Urothelium cell line (cell line): ENCODE data around the gene CDC25A.
A peak's percentile ranks its signal among the peaks of the same experiment; 100 is the strongest.

Experiments
- DNase-seq: peaks from one replicate; pipeline ENCODE4 v3.0.0; 2011; ENCODE audit warnings: low spot score, mixed read lengths
- FAIRE-seq: peaks from 2 replicates; lab custom pipeline; 2011; peaks lifted over from hg19 to GRCh38; lab: Jason Lieb, UNC

The CDC25A gene

GRCh38 chr3:48199117-48199516 is 10.9 kb upstream of the CDC25A start:
- FAIRE-seq (no peak), DNase-seq (no peak)

GRCh38 chr3:48196611-48197010 is 8.4 kb upstream of the CDC25A start:
- no peak for DNase-seq
- no peak for FAIRE-seq

- no peak for FAIRE-seq
- DNase-seq, result peak; percentile 80
Measured at GRCh38 chr3:48194446-48195071, 6.3 kb upstream of the CDC25A start.

- no peak for FAIRE-seq
- no peak for DNase-seq
Measured at GRCh38 chr3:48190911-48191310, 2.7 kb upstream of the CDC25A start.

- DNase-seq (no peak), FAIRE-seq (no peak)
Measured at GRCh38 chr3:48189321-48189720, 1.1 kb upstream of the CDC25A start.

- DNase-seq, result no peak
- no peak for FAIRE-seq
Measured at GRCh38 chr3:48187579-48188265, 495 bp downstream of the CDC25A start.

GRCh38 chr3:48187301-48187578 is 977 bp downstream of the CDC25A start:
- no peak for DNase-seq
- FAIRE-seq, result no peak

GRCh38 chr3:48186631-48187300 is 1.5 kb downstream of the CDC25A start:
- FAIRE-seq (no peak), DNase-seq (no peak)

- no peak for FAIRE-seq
Measured at GRCh38 chr3:48185129-48185528, 3.1 kb downstream of the CDC25A start.

GRCh38 chr3:48184299-48184698 is 3.9 kb downstream of the CDC25A start:
- DNase-seq, result no peak
- no peak for FAIRE-seq

More at GRCh38 chr3:48185129-48185528, 3.1 kb downstream of the CDC25A start:
- DNase-seq, result no peak

GRCh38 chr3:48180531-48181253 is 7.5 kb downstream of the CDC25A start:
- no peak for DNase-seq
- FAIRE-seq, result no peak

GRCh38 chr3:48180021-48180420 is 8.2 kb downstream of the CDC25A start:
- FAIRE-seq (no peak), DNase-seq (no peak)

GRCh38 chr3:48178072-48178471 is 10.1 kb downstream of the CDC25A start:
- no peak for DNase-seq
- FAIRE-seq, result no peak

GRCh38 chr3:48157950-48158376 is 30.3 kb downstream of the CDC25A start:
- DNase-seq (peak; percentile 46), FAIRE-seq (no peak)

GRCh38 chr3:48157202-48157840 is 30.9 kb downstream of the CDC25A start:
- DNase-seq, result no peak
- no peak for FAIRE-seq

GRCh38 chr3:48156163-48156562 is 32.1 kb downstream of the CDC25A start:
- FAIRE-seq (no peak), DNase-seq (no peak)

- no peak for DNase-seq
Measured at GRCh38 chr3:48155122-48155521, 33.1 kb downstream of the CDC25A start.

GRCh38 chr3:48151807-48152427 is 36.3 kb downstream of the CDC25A start:
- FAIRE-seq, result no peak
- no peak for DNase-seq

More at GRCh38 chr3:48155122-48155521, 33.1 kb downstream of the CDC25A start:
- FAIRE-seq, result no peak

GRCh38 chr3:48151058-48151806 is 37.0 kb downstream of the CDC25A start:
- FAIRE-seq, result no peak
- DNase-seq, result peak; percentile 81

- DNase-seq, result no peak
- FAIRE-seq, result no peak
Measured at GRCh38 chr3:48143992-48144391, 44.2 kb downstream of the CDC25A start.
